ENCODE data around the gene ARHGAP32. TPM values are rescaled to one million over a fixed set of nuclear protein-coding genes. Genes with fewer than 3 reads are reported as not detected.

The ARHGAP32 gene
- total and polyA plus RNA-seq, 5 donors from 2014 or later: 0.76 to 4.6 (median 1.1) TPM

DNA sequence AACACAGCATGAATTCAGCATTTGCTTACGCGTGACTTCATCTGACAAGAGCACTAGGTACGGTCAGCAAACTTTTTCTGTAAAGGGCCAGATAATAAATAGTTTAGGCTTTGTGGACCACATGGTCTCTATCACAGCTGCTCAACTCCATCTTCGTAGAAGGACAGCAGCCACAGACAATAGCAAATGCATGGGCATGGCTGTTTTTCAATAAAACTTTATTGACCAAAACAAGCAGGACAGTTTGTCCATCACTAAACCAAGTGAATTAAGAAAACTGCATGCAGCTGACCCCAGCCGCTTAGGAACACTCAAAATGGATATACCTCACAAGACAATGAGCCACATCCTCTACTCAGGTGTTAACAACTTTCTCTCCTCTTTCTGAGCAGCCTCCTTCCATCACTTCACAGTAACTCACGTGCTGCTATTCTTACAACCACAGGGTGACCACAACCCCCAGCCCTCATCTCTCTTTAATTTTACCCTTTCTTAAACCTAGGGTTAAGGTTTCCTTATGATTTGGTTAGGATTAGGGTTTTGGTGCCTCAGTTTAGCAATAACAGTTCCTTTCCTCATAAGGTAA, 22.7 kb upstream of the ARHGAP32 start:
- Histone ChIP-seq H3K9me3 (ENCODE audit: control insufficient read depth in 2 of 2, low read length in 2 of 2) (no peaks in the 10 kb centered on the region), H3K27me3 (ENCODE audit: control insufficient read depth, insufficient read depth, low read length) (no peaks in the 10 kb centered on the region), H3K4me3 (ENCODE audit: low read depth, low read length) (no peak overlapping the region), H3K27ac (ENCODE audit: insufficient read depth, low read length, poor library complexity, severe bottlenecking) (no peak overlapping the region), H3K4me1 (ENCODE audit: control insufficient read depth, insufficient read depth, low read length, poor library complexity, severe bottlenecking) (no peaks in the 10 kb centered on the region), H3K36me3 (ENCODE audit: control insufficient read depth, insufficient read depth, low read length) (no peaks in the 10 kb centered on the region)
- no peaks in the 10 kb centered on the region for H3K4me1 Mint-ChIP-seq
- no peaks in the 10 kb centered on the region for H3K36me3 Mint-ChIP-seq
- H3K27ac Mint-ChIP-seq: no peak overlapping the region
- no peak overlapping the region for H3K4me3 Mint-ChIP-seq
- ATAC-seq (ENCODE audit: low read depth in 2 of 2): no peak
- no peak for DNase-seq
- peaks cover 5% of the 10 kb centered on the region for H3K27me3 Mint-ChIP-seq
- peaks cover 0 to 2% (median 0%) of the 10 kb centered on the region in 7 donors for H3K9me3 Mint-ChIP-seq

DNA sequence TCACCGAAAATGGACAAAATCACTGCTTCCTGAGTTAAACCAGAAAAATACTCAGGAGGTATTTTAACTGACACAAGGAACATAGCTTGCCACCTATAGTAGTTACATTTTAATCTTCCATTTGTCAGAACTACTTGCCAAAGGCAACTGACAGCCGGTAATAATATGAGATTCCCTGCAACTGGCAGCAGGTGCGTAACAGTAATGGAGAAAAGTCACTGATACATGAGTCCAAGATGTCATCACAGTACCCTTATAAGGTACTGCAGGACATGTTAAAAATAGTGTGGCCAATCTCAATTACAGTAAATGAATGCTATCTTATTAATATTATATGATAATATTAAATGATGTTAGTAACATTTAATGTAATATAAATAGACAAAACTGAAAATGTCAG, 21.1 kb upstream of the ARHGAP32 start:
- H3K9me3 Mint-ChIP-seq: peaks cover 0 to 2% (median 0%) of the 10 kb centered on the region in 7 donors
- Histone ChIP-seq H3K27ac (ENCODE audit: insufficient read depth, low read length, poor library complexity, severe bottlenecking) (no peak overlapping the region), H3K4me1 (ENCODE audit: control insufficient read depth, insufficient read depth, low read length, poor library complexity, severe bottlenecking) (no peaks in the 10 kb centered on the region), H3K4me3 (ENCODE audit: low read depth, low read length) (no peak overlapping the region), H3K9me3 (ENCODE audit: control insufficient read depth in 2 of 2, low read length in 2 of 2) (no peaks in the 10 kb centered on the region), H3K36me3 (ENCODE audit: control insufficient read depth, insufficient read depth, low read length) (no peaks in the 10 kb centered on the region), H3K27me3 (ENCODE audit: control insufficient read depth, insufficient read depth, low read length) (no peaks in the 10 kb centered on the region)
- DNase-seq: no peak
- H3K27me3 Mint-ChIP-seq: peaks cover 4% of the 10 kb centered on the region
- H3K27ac Mint-ChIP-seq: no peak overlapping the region
- ATAC-seq (ENCODE audit: low read depth in 2 of 2): no peak
- H3K4me1 Mint-ChIP-seq: no peaks in the 10 kb centered on the region
- H3K36me3 Mint-ChIP-seq: no peaks in the 10 kb centered on the region
- H3K4me3 Mint-ChIP-seq: no peak overlapping the region

DNA sequence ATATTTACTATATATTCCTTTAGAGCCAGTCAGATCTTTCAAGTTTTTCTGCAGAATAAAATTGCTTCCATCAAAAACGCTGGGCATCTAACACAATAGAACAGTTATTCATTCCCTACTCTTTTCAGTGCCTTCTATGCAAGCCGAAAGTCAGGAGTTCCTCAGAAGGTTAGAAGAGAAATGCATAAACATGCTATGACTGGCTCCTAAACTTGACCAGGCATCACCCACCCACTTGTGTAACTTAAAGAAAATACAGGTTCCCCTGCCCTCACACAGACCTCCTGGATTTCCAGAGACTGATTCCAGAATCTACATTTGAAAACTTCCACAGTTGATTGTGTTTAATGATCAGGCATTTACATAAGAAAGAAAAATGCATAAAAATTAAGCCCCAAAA, 19.3 kb upstream of the ARHGAP32 start:
- Histone ChIP-seq H3K27me3 (ENCODE audit: control insufficient read depth, insufficient read depth, low read length) (no peaks in the 10 kb centered on the region), H3K4me3 (ENCODE audit: low read depth, low read length) (no peak overlapping the region), H3K9me3 (ENCODE audit: control insufficient read depth in 2 of 2, low read length in 2 of 2) (no peaks in the 10 kb centered on the region), H3K4me1 (ENCODE audit: control insufficient read depth, insufficient read depth, low read length, poor library complexity, severe bottlenecking) (no peaks in the 10 kb centered on the region), H3K27ac (ENCODE audit: insufficient read depth, low read length, poor library complexity, severe bottlenecking) (no peak overlapping the region), H3K36me3 (ENCODE audit: control insufficient read depth, insufficient read depth, low read length) (no peaks in the 10 kb centered on the region)
- no peak for DNase-seq
- no peaks in the 10 kb centered on the region for H3K36me3 Mint-ChIP-seq
- ATAC-seq (ENCODE audit: low read depth in 2 of 2): no peak
- no peak overlapping the region for H3K4me3 Mint-ChIP-seq
- H3K27ac Mint-ChIP-seq: no peak overlapping the region
- H3K9me3 Mint-ChIP-seq: peaks cover 0 to 5% (median 0%) of the 10 kb centered on the region in 7 donors
- no peaks in the 10 kb centered on the region for H3K4me1 Mint-ChIP-seq
- H3K27me3 Mint-ChIP-seq: peaks cover 4% of the 10 kb centered on the region

DNA sequence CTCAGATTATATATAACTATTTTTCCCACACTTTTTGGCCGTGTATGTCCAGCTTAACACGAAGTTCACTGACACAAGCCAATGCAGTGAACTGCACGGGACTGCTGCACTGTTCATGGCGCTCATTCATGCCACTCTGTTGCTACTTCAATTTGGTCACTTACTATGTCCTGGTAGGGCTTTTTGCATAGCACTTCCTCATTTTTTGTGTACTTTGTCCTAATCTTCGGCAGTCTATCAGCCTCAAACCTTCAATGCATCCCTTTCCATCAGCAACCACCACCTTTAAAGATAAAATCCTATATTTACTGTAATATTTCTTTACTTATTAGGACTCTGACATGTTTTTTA, 18.7 kb upstream of the ARHGAP32 start:
- Histone ChIP-seq H3K9me3 (ENCODE audit: control insufficient read depth in 2 of 2, low read length in 2 of 2) (no peaks in the 10 kb centered on the region), H3K27ac (ENCODE audit: insufficient read depth, low read length, poor library complexity, severe bottlenecking) (no peak overlapping the region), H3K36me3 (ENCODE audit: control insufficient read depth, insufficient read depth, low read length) (no peaks in the 10 kb centered on the region), H3K27me3 (ENCODE audit: control insufficient read depth, insufficient read depth, low read length) (no peaks in the 10 kb centered on the region), H3K4me3 (ENCODE audit: low read depth, low read length) (no peak overlapping the region), H3K4me1 (ENCODE audit: control insufficient read depth, insufficient read depth, low read length, poor library complexity, severe bottlenecking) (no peaks in the 10 kb centered on the region)
- Mint-ChIP-seq H3K27ac (no peak overlapping the region), H3K9me3 (peaks cover 0 to 5% (median 0%) of the 10 kb centered on the region in 7 donors), H3K27me3 (peaks cover 4% of the 10 kb centered on the region), H3K4me3 (no peak overlapping the region), H3K36me3 (no peaks in the 10 kb centered on the region), H3K4me1 (no peaks in the 10 kb centered on the region)
- DNase-seq: no peak
- no peak for ATAC-seq (ENCODE audit: low read depth in 2 of 2)

DNA sequence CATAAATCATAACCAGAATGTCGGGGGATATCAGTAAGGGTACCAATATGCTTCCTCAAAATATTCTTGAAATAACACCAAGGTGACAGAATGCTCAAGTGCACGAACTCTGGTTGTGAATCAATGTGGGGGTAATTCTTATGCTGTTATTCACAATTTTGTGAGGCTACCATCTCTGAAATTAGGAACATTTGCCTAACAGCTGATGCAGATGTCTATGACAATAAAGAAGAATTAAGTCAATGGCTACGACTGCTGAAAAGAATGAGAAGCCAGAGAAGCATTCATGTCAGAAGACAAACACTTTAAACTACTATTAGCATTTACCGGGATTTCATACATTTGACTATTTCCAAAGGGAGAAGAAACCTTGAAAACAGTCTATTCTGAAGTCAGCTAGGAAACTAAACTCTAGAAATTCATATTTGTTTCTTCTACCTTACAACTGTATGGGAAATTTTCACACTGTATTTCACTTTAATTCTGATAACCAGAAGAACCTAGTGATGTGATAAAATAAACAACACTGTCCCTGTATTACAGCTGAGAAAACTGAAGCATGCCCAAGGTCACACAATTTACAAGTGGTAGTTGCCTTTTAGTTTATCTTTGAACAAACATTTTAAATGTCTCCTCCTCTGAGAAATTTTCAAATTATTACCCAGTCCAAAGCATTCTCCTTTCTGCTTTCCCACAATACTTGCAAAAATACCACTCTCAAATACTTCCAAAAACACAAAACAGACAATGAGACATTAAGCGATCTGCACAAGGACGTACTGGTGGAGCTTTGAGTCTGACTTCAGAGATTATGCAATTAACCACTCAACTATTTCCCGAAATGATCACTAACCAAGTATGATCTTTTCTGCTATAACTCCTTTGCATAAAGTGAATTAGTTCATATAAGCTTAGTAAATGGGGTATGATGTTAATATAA, 18.0 kb upstream of the ARHGAP32 start:
- Mint-ChIP-seq H3K36me3 (no peaks in the 10 kb centered on the region), H3K27me3 (no peaks in the 10 kb centered on the region), H3K27ac (no peak overlapping the region), H3K9me3 (peaks cover 0 to 5% (median 0%) of the 10 kb centered on the region in 7 donors), H3K4me1 (no peaks in the 10 kb centered on the region), H3K4me3 (no peak overlapping the region)
- Histone ChIP-seq H3K9me3 (ENCODE audit: control insufficient read depth in 2 of 2, low read length in 2 of 2) (no peaks in the 10 kb centered on the region), H3K36me3 (ENCODE audit: control insufficient read depth, insufficient read depth, low read length) (no peaks in the 10 kb centered on the region), H3K27ac (ENCODE audit: insufficient read depth, low read length, poor library complexity, severe bottlenecking) (no peak overlapping the region), H3K4me1 (ENCODE audit: control insufficient read depth, insufficient read depth, low read length, poor library complexity, severe bottlenecking) (no peaks in the 10 kb centered on the region), H3K27me3 (ENCODE audit: control insufficient read depth, insufficient read depth, low read length) (no peaks in the 10 kb centered on the region), H3K4me3 (ENCODE audit: low read depth, low read length) (no peak overlapping the region)
- no peak for ATAC-seq (ENCODE audit: low read depth in 2 of 2)
- DNase-seq: no peak

DNA sequence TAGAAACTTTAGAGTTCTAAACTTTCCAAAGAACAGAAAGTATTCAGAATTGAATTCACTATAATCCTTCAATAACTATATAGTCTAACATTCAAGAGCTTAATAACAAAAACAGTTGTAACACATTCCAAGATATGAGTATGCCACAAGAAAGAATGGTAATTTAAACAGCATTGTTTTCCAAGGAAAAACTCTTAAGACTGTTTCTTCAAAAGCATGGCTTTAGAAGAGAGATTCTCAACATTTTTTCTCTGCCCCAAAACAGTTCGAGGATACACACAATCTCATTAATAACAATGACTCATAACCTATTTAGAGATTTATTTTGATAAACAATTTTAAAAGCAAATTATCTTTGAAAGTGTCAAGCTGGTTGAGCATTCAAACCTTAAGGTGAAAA, 16.7 kb upstream of the ARHGAP32 start:
- Histone ChIP-seq H3K36me3 (ENCODE audit: control insufficient read depth, insufficient read depth, low read length) (no peaks in the 10 kb centered on the region), H3K27ac (ENCODE audit: insufficient read depth, low read length, poor library complexity, severe bottlenecking) (no peak overlapping the region), H3K4me1 (ENCODE audit: control insufficient read depth, insufficient read depth, low read length, poor library complexity, severe bottlenecking) (no peaks in the 10 kb centered on the region), H3K4me3 (ENCODE audit: low read depth, low read length) (no peak overlapping the region), H3K9me3 (ENCODE audit: control insufficient read depth in 2 of 2, low read length in 2 of 2) (no peaks in the 10 kb centered on the region), H3K27me3 (ENCODE audit: control insufficient read depth, insufficient read depth, low read length) (no peaks in the 10 kb centered on the region)
- Mint-ChIP-seq H3K9me3 (peaks cover 0 to 5% (median 0%) of the 10 kb centered on the region in 7 donors), H3K27me3 (no peaks in the 10 kb centered on the region), H3K4me1 (no peaks in the 10 kb centered on the region), H3K36me3 (no peaks in the 10 kb centered on the region), H3K27ac (no peak overlapping the region), H3K4me3 (no peak overlapping the region)
- DNase-seq (no peak), ATAC-seq (ENCODE audit: low read depth in 2 of 2) (no peak)

DNA sequence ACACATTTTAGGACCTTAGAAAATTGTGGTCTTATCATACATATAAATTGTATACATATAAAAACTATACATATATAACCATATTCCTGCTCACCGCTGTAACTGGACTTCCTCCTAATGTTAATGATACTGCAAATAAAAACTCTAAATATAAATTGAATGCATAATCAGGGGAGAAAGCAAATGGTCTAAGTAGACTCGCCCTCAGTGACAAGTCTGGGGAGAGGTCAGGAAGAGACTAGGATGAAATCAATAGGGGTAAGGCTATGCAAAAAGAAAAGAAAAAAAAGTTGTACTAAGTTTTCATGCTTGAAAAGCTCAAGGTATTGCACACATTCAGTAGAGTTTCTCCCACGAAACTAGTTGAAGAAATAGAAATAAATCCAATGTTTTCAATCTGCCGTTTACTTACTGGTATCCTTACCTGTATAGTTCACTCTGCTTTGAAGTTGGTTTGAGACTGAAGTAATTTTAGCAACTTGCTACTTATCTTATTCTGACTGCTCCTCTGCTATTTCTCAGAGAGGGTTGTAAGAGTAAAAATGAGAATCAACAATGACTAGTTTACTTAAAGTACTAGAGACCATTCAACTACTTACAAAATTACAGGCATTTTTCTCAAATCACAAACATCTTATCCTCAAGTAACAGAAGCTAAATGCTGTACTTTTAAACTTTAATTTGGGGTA, 12.2 kb upstream of the ARHGAP32 start:
- Mint-ChIP-seq H3K4me3 (no peak overlapping the region), H3K9me3 (peaks cover 0 to 5% (median 1%) of the 10 kb centered on the region in 7 donors), H3K36me3 (no peaks in the 10 kb centered on the region), H3K27ac (no peak overlapping the region), H3K4me1 (no peaks in the 10 kb centered on the region), H3K27me3 (no peaks in the 10 kb centered on the region)
- no peaks in the 10 kb centered on the region for H3K4me1 ChIP-seq (ENCODE audit: control insufficient read depth, insufficient read depth, low read length, poor library complexity, severe bottlenecking)
- H3K36me3 ChIP-seq (ENCODE audit: control insufficient read depth, insufficient read depth, low read length): no peaks in the 10 kb centered on the region
- H3K27me3 ChIP-seq (ENCODE audit: control insufficient read depth, insufficient read depth, low read length): no peaks in the 10 kb centered on the region
- ATAC-seq (ENCODE audit: low read depth in 2 of 2) (no peak), DNase-seq (no peak)
- no peak overlapping the region for H3K4me3 ChIP-seq (ENCODE audit: low read depth, low read length)
- no peaks in the 10 kb centered on the region for H3K9me3 ChIP-seq (ENCODE audit: control insufficient read depth in 2 of 2, low read length in 2 of 2)
- H3K27ac ChIP-seq (ENCODE audit: insufficient read depth, low read length, poor library complexity, severe bottlenecking): no peak overlapping the region

Data from CD4-positive, CD25-positive, alpha-beta regulatory T cell (primary cell).